GM12878 (cell line): Measurements from ENCODE around the gene MAPRE2. TPM values are rescaled to one million over a fixed set of nuclear protein-coding genes. Genes with fewer than 3 reads are reported as not detected.

ENCODE experiments used
- ATAC-seq: fragments of 200-7000 bp; cut with Tn5 transposase; 3 replicates; pipeline ENCODE4 v1.9.1; 2020; ENCODE audit warnings: mild to moderate bottlenecking, moderate library complexity
- BruUV-seq: library from RNA; stranded (reverse); fragments of 400-500 nt; replicated peaks from 2 replicates; lab custom pipeline; 2021; lab: Mats Ljungman, UMichigan
- CTCF ChIA-PET: fragments of 300-600 bp; sonication (Branson Sonifier 250); formaldehyde crosslinking; extraction: SDS; loops from one replicate; lab custom pipeline; 2021; ENCODE audit warnings: inconsistent platforms; lab: Yijun Ruan, JAX
- POLR2A ChIA-PET: fragments of 350-600 bp; formaldehyde crosslinking; extraction: SDS; loops from one replicate; lab custom pipeline; 2021; ENCODE audit warnings: inconsistent platforms; lab: Charles Lee
- RAD21 ChIA-PET: fragments of 300-600 bp; sonication (Branson Sonifier 250); formaldehyde crosslinking; loops from one replicate; lab custom pipeline; 2023; ENCODE audit warnings: antibody characterized with exemption; ENCODE audit not compliant: unreplicated experiment; lab: Charles Lee
- SMC1A ChIA-PET: fragments of 300-600 bp; sonication (Branson Sonifier 250); formaldehyde crosslinking; loops from one replicate; lab custom pipeline; 2023; ENCODE audit not compliant: unreplicated experiment, uncharacterized antibody; lab: Charles Lee
- DNase-seq: peaks from one replicate; pipeline ENCODE4 v3.0.0-alpha.2; 2011; ENCODE audit warnings: low read depth, low spot score
- FAIRE-seq: peaks from 3 replicates; lab custom pipeline; 2011; peaks lifted over from hg19 to GRCh38; lab: Jason Lieb, UNC
- H2AFZ ChIP-seq: 2 replicates; pipeline ENCODE4 v1.6.0; 2011; ENCODE audit warnings: low read depth, low read length, control low read depth; ENCODE audit not compliant: control insufficient read depth
- H3K27ac ChIP-seq: 2 replicates; pipeline ENCODE4 v1.5.1; 2011; ENCODE audit warnings: control low read depth; ENCODE audit not compliant: control insufficient read depth, insufficient read depth
- H3K27me3 ChIP-seq, 2 experiments: replicated peaks in 1 of 2; 2 replicates each; pipeline versions ENCODE4 v1.6.0 to v1.6.1; 2011; ENCODE audit warnings: low read length in 1 of 2; ENCODE audit not compliant: control insufficient read depth in 2 of 2, insufficient read depth in 2 of 2
- H3K36me3 ChIP-seq, 2 experiments: 2 replicates each; pipeline ENCODE4 v1.5.1; 2011; ENCODE audit warnings: low read length in 1 of 2; ENCODE audit not compliant: control insufficient read depth in 2 of 2, insufficient read depth in 2 of 2
- H3K4me1 ChIP-seq: 2 replicates; pipeline ENCODE4 v1.6.1; 2011; ENCODE audit warnings: mild to moderate bottlenecking, low read length, moderate library complexity, mixed read lengths; ENCODE audit not compliant: control insufficient read depth, insufficient read depth
- H3K4me2 ChIP-seq: 2 replicates; pipeline ENCODE4 v1.6.0; 2011; ENCODE audit warnings: control low read depth; ENCODE audit not compliant: control insufficient read depth, insufficient read depth
- H3K4me3 ChIP-seq: fragments of 200-600 bp; sonication (generic); 2 replicates; pipeline ENCODE4 v1.5.1; 2016
- H3K79me2 ChIP-seq: 2 replicates; pipeline ENCODE4 v1.6.0; 2011; ENCODE audit warnings: low read length; ENCODE audit not compliant: control insufficient read depth, insufficient read depth
- H3K9ac ChIP-seq: 2 replicates; pipeline ENCODE4 v1.8.0; 2011; ENCODE audit warnings: low read length, control low read depth, mixed read lengths; ENCODE audit not compliant: control insufficient read depth, insufficient read depth
- H3K9me3 ChIP-seq: replicated peaks from 3 replicates; pipeline ENCODE4 v1.5.1; 2011; ENCODE audit warnings: mild to moderate bottlenecking, low read length; ENCODE audit not compliant: control insufficient read depth, insufficient read depth
- H4K20me1 ChIP-seq: 2 replicates; pipeline ENCODE4 v1.6.0; 2011; ENCODE audit not compliant: control insufficient read depth, insufficient read depth
- CHD4 ChIP-seq: fragments of 200-600 bp; sonication (generic); IDR thresholded peaks from 2 replicates; pipeline ENCODE4 v1.6.1; 2016; ENCODE audit warnings: mild to moderate bottlenecking
- EP300 ChIP-seq, 2 experiments: fragments of 150-350 bp in 1 of 2; IDR thresholded peaks; 2 replicates each; pipeline ENCODE4 v1.6.1; 2011 to 2012; ENCODE audit warnings: low read depth in 2 of 2, low read length in 2 of 2, borderline replicate concordance in 1 of 2, improper control_type of control experiment in 1 of 2, inconsistent platforms in 1 of 2; ENCODE audit not compliant: control insufficient read depth in 1 of 2
- FOS ChIP-seq: IDR thresholded peaks from 3 replicates; pipeline ENCODE4 v1.6.1; 2011; ENCODE audit warnings: borderline replicate concordance; ENCODE audit not compliant: insufficient read length; ENCODE audit errors: extremely low read depth
- IRF4 ChIP-seq: IDR thresholded peaks from 2 replicates; pipeline ENCODE4 v1.6.1; 2011; ENCODE audit warnings: low read depth, low read length
- JUNB ChIP-seq: IDR thresholded peaks from 2 replicates; pipeline ENCODE4 v1.6.1; 2016; ENCODE audit warnings: antibody characterized with exemption, mild to moderate bottlenecking
- KDM1A ChIP-seq: fragments of 200-600 bp; sonication (generic); IDR thresholded peaks from 2 replicates; pipeline ENCODE4 v1.6.1; 2016; ENCODE audit warnings: borderline replicate concordance
- MTA2 ChIP-seq: fragments of 450-650 bp; IDR thresholded peaks from 2 replicates; pipeline ENCODE4 v1.6.1; 2016; ENCODE audit warnings: low read depth, mild to moderate bottlenecking, moderate library complexity
- NFYB ChIP-seq: IDR thresholded peaks from 2 replicates; pipeline ENCODE4 v1.6.1; 2011; ENCODE audit warnings: low read depth, mild to moderate bottlenecking, low read length, improper control_type of control experiment, moderate library complexity; ENCODE audit not compliant: insufficient read depth
- TCF12 ChIP-seq: IDR thresholded peaks from 2 replicates; pipeline ENCODE4 v1.6.1; 2011; ENCODE audit warnings: low read depth, mild to moderate bottlenecking, low read length
- WGBS: methylation state at CpG from one replicate; pipeline ENCODE4 v1.1.6; 2016; ENCODE audit warnings: low lambda C conversion rate; ENCODE audit not compliant: insufficient replicate concordance, insufficient coverage; ENCODE audit errors: missing lambda C conversion rate; 5-methylcytosine and 5-hydroxymethylcytosine counted together
- in situ Hi-C: fragments of 300-500 bp; cut with MboI; formaldehyde crosslinking; loops from 9 replicates; pipeline ENCODE4 v1.14.3; 2018; ENCODE audit warnings: mixed read lengths
- intact Hi-C: fragments of 100-400 bp; cut with micrococcal nuclease; formaldehyde crosslinking; loops from one replicate; pipeline ENCODE4 v1.14.2; 2022; ENCODE audit not compliant: unreplicated experiment
- polyA plus RNA-seq, 11 experiments: library from polyadenylated mRNA; depleted of rRNA in 4 of 11; unstranded in 6 of 11; stranded (reverse) in 5 of 11; fragments of >200 nt; fragmentation: Nextera tagmentation in 4 of 11; fragmentation: Illumina TruSeq in 1 of 11; extraction: Ambion mirVana in 4 of 11; extraction: Trizol in 1 of 11; gene quantifications; 1 replicate in 1 of 11; 2 replicates in 10 of 11; pipeline versions ENCODE4 v1.2.1 to v1.2.3, GENCODE V29; 2011 to 2016; ENCODE audit warnings: inconsistent platforms in 2 of 11, missing spikeins in 2 of 11, low read depth in 1 of 11
- total RNA-seq, 4 experiments: library from RNA; depleted of rRNA in 3 of 4; stranded (reverse); fragments of >200 nt in 3 of 4; fragmentation: Illumina TruSeq in 1 of 4; extraction: Trizol in 1 of 4; gene quantifications; 2 replicates each; pipeline versions ENCODE4 v1.2.1 to v1.2.3, GENCODE V29; 2013 to 2021
- TF ChIP-seq, protein P1 (sequence below): IDR thresholded peaks from 2 replicates; pipeline ENCODE4 v1.6.1; 2011; ENCODE audit warnings: low read depth, low read length, improper control_type of control experiment, borderline replicate concordance
- TF ChIP-seq, protein P2 (sequence below): IDR thresholded peaks from 2 replicates; pipeline ENCODE4 v1.6.1; 2011; ENCODE audit warnings: borderline replicate concordance, low read depth, mild to moderate bottlenecking, moderate library complexity, low read length; ENCODE audit not compliant: insufficient read depth, poor library complexity, severe bottlenecking
- TF ChIP-seq, protein P3 (sequence below): fragments of 450-650 bp; IDR thresholded peaks from 2 replicates; pipeline ENCODE4 v1.6.1; 2017; ENCODE audit warnings: mild to moderate bottlenecking, moderate library complexity

Gene MAPRE2
- total and polyA plus RNA-seq, 10 of the 15 experiments (the other 5 are each of a cell fraction or from before 2014, with no cell fraction given), result 11.0 to 50.6 (median 24.0) TPM

DNA sequence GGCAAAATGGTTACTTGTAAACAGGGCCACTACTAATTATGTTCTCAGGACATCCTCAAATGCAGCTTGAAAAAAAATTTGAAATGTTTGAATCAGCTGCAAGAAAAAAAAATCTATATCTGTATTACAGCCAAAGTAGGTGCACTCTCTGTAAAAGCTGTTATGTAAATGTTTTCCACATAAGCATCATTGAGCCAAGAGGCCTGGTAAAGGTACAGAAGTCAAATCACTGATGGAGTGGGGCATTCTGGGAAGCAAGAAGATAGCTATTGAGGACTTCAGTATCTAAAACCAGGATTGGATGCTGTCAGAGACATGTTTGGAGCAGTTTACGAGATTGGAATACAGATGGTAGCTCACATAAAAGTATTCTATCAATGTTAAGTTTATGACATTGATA lies 80.3 kb downstream of the MAPRE2 start:
- BruUV-seq, result no TSS peak
- FAIRE-seq, result no peak
- WGBS, result 95% methylated on average over 1 of the region's 1 CpG

More for the DNA sequence above, 80.3 kb downstream of the MAPRE2 start:
- H3K4me1 ChIP-seq, result no peaks in the 10 kb centered on the region
- POLR2A ChIA-PET, result no interaction called here
- H3K4me3 ChIP-seq, result no peak overlapping the region
- RAD21 ChIA-PET, result interaction anchor here (0.8 kb wide), 2 partner anchors 81 to 100 kb away, joined by 3 to 4 read pairs; partner anchors contain the start of gene MAPRE2
- no peaks in the 10 kb centered on the region for H3K36me3 ChIP-seq
- H3K9ac ChIP-seq, result no peak overlapping the region
- DNase-seq (no peak), ATAC-seq (no peak)
- no peak overlapping the region for H2AFZ ChIP-seq
- CTCF ChIA-PET, result interaction anchor here (1.2 to 1.6 kb wide), 5 partner anchors 10 to 95 kb away, joined by 4 to 6 read pairs (median 4); no protein-coding TSS in a partner anchor
- in situ Hi-C loops, result no loop called here
- no peak overlapping the region for H3K4me2 ChIP-seq
- H3K9me3 ChIP-seq, result no peaks in the 10 kb centered on the region; the same call in 2 of the 3 replicates
- TF ChIP-seq FOS, result no peak
- TF ChIP-seq, protein P1, sequence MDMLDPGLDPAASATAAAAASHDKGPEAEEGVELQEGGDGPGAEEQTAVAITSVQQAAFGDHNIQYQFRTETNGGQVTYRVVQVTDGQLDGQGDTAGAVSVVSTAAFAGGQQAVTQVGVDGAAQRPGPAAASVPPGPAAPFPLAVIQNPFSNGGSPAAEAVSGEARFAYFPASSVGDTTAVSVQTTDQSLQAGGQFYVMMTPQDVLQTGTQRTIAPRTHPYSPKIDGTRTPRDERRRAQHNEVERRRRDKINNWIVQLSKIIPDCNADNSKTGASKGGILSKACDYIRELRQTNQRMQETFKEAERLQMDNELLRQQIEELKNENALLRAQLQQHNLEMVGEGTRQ, result no peak
- no peak for TF ChIP-seq EP300 (IDR thresholded peaks at IDR 0.05; ENCODE audit: borderline replicate concordance in 1 of 2, control insufficient read depth in 1 of 2, low read depth in 2 of 2, low read length in 2 of 2)
- TF ChIP-seq, protein P2, sequence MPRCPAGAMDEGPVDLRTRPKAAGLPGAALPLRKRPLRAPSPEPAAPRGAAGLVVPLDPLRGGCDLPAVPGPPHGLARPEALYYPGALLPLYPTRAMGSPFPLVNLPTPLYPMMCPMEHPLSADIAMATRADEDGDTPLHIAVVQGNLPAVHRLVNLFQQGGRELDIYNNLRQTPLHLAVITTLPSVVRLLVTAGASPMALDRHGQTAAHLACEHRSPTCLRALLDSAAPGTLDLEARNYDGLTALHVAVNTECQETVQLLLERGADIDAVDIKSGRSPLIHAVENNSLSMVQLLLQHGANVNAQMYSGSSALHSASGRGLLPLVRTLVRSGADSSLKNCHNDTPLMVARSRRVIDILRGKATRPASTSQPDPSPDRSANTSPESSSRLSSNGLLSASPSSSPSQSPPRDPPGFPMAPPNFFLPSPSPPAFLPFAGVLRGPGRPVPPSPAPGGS, result no peak
- TF ChIP-seq NFYB, result no peak
- TF ChIP-seq, protein P3, sequence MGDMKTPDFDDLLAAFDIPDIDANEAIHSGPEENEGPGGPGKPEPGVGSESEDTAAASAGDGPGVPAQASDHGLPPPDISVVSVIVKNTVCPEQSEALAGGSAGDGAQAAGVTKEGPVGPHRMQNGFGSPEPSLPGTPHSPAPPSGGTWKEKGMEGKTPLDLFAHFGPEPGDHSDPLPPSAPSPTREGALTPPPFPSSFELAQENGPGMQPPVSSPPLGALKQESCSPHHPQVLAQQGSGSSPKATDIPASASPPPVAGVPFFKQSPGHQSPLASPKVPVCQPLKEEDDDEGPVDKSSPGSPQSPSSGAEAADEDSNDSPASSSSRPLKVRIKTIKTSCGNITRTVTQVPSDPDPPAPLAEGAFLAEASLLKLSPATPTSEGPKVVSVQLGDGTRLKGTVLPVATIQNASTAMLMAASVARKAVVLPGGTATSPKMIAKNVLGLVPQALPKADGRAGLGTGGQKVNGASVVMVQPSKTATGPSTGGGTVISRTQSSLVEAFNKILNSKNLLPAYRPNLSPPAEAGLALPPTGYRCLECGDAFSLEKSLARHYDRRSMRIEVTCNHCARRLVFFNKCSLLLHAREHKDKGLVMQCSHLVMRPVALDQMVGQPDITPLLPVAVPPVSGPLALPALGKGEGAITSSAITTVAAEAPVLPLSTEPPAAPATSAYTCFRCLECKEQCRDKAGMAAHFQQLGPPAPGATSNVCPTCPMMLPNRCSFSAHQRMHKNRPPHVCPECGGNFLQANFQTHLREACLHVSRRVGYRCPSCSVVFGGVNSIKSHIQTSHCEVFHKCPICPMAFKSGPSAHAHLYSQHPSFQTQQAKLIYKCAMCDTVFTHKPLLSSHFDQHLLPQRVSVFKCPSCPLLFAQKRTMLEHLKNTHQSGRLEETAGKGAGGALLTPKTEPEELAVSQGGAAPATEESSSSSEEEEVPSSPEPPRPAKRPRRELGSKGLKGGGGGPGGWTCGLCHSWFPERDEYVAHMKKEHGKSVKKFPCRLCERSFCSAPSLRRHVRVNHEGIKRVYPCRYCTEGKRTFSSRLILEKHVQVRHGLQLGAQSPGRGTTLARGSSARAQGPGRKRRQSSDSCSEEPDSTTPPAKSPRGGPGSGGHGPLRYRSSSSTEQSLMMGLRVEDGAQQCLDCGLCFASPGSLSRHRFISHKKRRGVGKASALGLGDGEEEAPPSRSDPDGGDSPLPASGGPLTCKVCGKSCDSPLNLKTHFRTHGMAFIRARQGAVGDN, result no peak
- no peak for TF ChIP-seq IRF4
- TF ChIP-seq KDM1A, result no peak
- TF ChIP-seq JUNB, result no peak
- no peak for TF ChIP-seq CHD4
- TF ChIP-seq TCF12, result no peak
- no peak for TF ChIP-seq MTA2
- H3K79me2 ChIP-seq, result no peaks in the 10 kb centered on the region
- H4K20me1 ChIP-seq, result no peaks in the 10 kb centered on the region
- no peaks in the 10 kb centered on the region for H3K27me3 ChIP-seq
- intact Hi-C loops, result no loop called here
- SMC1A ChIA-PET, result interaction anchor here (1.2 to 1.8 kb wide), 7 partner anchors 20 to 115 kb away, joined by 3 to 5 read pairs (median 3); partner anchors contain the start of gene MAPRE2
- no peak overlapping the region for H3K27ac ChIP-seq
